Activated B cell treated with CpG ODN at 0.5 μM for 24 hours (primary cell): ENCODE data around the gene NUP85. TPM values are rescaled to one million over a fixed set of nuclear protein-coding genes. Genes with fewer than 3 reads are reported as not detected.
A peak's percentile ranks its signal among the peaks of the same experiment; 100 is the strongest.

Experiments used
- ATAC-seq: fragments of 200-7000 bp; cut with Tn5 transposase; one replicate; pipeline ENCODE4 v1.10.0; 2021; ENCODE audit warnings: low read depth, mild to moderate bottlenecking, moderate library complexity
- CTCF ChIA-PET: fragments of 350-600 bp; sonication (Branson Sonifier 250); formaldehyde crosslinking; loops from one replicate; lab custom pipeline; 2021; ENCODE audit warnings: antibody characterized with exemption; lab: Charles Lee
- POLR2A ChIA-PET: fragments of 350-600 bp; sonication (Branson Sonifier 250); formaldehyde crosslinking; loops from one replicate; lab custom pipeline; 2021; ENCODE audit warnings: antibody characterized with exemption; lab: Charles Lee
- DNase-seq: peaks from one replicate; pipeline ENCODE4 v3.0.0; 2022
- H3K27ac Mint-ChIP-seq: one replicate; pipeline ENCODE4 v1.8.0; 2020; ENCODE audit warnings: mixed read lengths
- H3K27me3 Mint-ChIP-seq: one replicate; pipeline ENCODE4 v1.8.0; 2021; ENCODE audit warnings: mixed read lengths
- H3K36me3 Mint-ChIP-seq: one replicate; pipeline ENCODE4 v1.8.0; 2021; ENCODE audit warnings: low read depth, mixed read lengths
- H3K4me1 Mint-ChIP-seq: one replicate; pipeline ENCODE4 v1.8.0; 2021; ENCODE audit warnings: mixed read lengths
- H3K4me3 Mint-ChIP-seq: one replicate; pipeline ENCODE4 v1.8.0; 2020; ENCODE audit warnings: mild to moderate bottlenecking, mixed read lengths
- H3K9me3 Mint-ChIP-seq: one replicate; pipeline ENCODE4 v1.8.0; 2020; ENCODE audit warnings: mixed read lengths
- CTCF ChIP-seq: fragments of 200-600 bp; IDR thresholded peaks from one replicate; pipeline ENCODE4 v1.8.0; 2022; ENCODE audit warnings: antibody characterized with exemption, mild to moderate bottlenecking
- intact Hi-C: fragments of 100-400 bp; cut with micrococcal nuclease; formaldehyde crosslinking; loops from one replicate; pipeline ENCODE4 v1.15.1; 2024
- total RNA-seq: library from RNA; stranded (reverse); gene quantifications from 2 replicates; pipeline ENCODE4 v1.2.3, GENCODE V29; 2022

Gene NUP85
- total RNA-seq, 1 donor from 2014 or later = 103 TPM

- CTCF ChIA-PET = interaction anchor here (1.1 kb wide), 1 partner anchor 18 kb away, joined by 7 read pairs; no protein-coding TSS in a partner anchor
- DNase-seq (no peak), ATAC-seq (no peak)
- Mint-ChIP-seq H3K9me3 (no peaks in the 10 kb centered on the region), H3K36me3 (peaks cover 17% of the 10 kb centered on the region), H3K27ac (peak overlapping the region; percentile 97), H3K4me3 (peak overlapping the region; percentile 86), H3K4me1 (peaks cover 37% of the 10 kb centered on the region), H3K27me3 (no peaks in the 10 kb centered on the region)
- POLR2A ChIA-PET = interaction anchor here (0.6 to 2.9 kb wide), 12 partner anchors 10 to 201 kb away, joined by 3 to 19 read pairs (median 8); partner anchors contain the start of genes ARMC7, MRPL58, NT5C and SLC25A19
- intact Hi-C loops = loop anchor here (1.0 to 10.0 kb wide), 11 partner anchors 21 to 673 kb away; partner anchors contain the start of genes ATP5PD, GGA3, GRB2 and HID1
- no peak for TF ChIP-seq CTCF
Observed at GRCh38 chr17:75183999-75184884, 21.2 kb upstream of the NUP85 start.

GRCh38 chr17:75188614-75189013, 16.9 kb upstream of the NUP85 start:
- no peak for ATAC-seq
- Mint-ChIP-seq H3K36me3 (no peaks in the 10 kb centered on the region), H3K9me3 (no peaks in the 10 kb centered on the region), H3K27ac (no peak overlapping the region), H3K4me3 (no peak overlapping the region), H3K4me1 (peaks cover 10% of the 10 kb centered on the region), H3K27me3 (no peaks in the 10 kb centered on the region)
- ChIA-PET CTCF (interaction anchor here (0.7 to 1.9 kb wide), 3 partner anchors 13 to 74 kb away, joined by 3 to 7 read pairs (median 3); partner anchors contain the start of gene GGA3), POLR2A (no interaction called here)
- DNase-seq = no peak
- no peak for TF ChIP-seq CTCF
- intact Hi-C loops = loop anchor here (10.0 kb wide), 1 partner anchor 216 kb away; the partner anchor contains the start of gene GRB2

- no peak for TF ChIP-seq CTCF
- ATAC-seq (no peak), DNase-seq (no peak)
- Mint-ChIP-seq H3K4me3 (no peak overlapping the region), H3K27me3 (no peaks in the 10 kb centered on the region), H3K36me3 (no peaks in the 10 kb centered on the region), H3K27ac (no peak overlapping the region), H3K9me3 (no peaks in the 10 kb centered on the region), H3K4me1 (no peaks in the 10 kb centered on the region)
- intact Hi-C loops = no loop called here
- POLR2A ChIA-PET = interaction anchor here (0.6 to 1.8 kb wide), 2 partner anchors 10 to 60 kb away, joined by 4 to 8 read pairs; partner anchors contain the start of gene NT5C
- CTCF ChIA-PET = interaction anchor here (1.3 kb wide), 1 partner anchor 10 kb away, joined by 4 read pairs; no protein-coding TSS in a partner anchor
Observed at GRCh38 chr17:75191584-75191983, 13.9 kb upstream of the NUP85 start.

- ATAC-seq (no peak), DNase-seq (no peak)
- no peaks in the 10 kb centered on the region for H3K36me3 Mint-ChIP-seq
- no peak for TF ChIP-seq CTCF
- H3K4me1 Mint-ChIP-seq = no peaks in the 10 kb centered on the region
- no peak overlapping the region for H3K4me3 Mint-ChIP-seq
- no peak overlapping the region for H3K27ac Mint-ChIP-seq
- ChIA-PET CTCF (no interaction called here), POLR2A (no interaction called here)
- no peaks in the 10 kb centered on the region for H3K9me3 Mint-ChIP-seq
- intact Hi-C loops = no loop called here
- H3K27me3 Mint-ChIP-seq = no peaks in the 10 kb centered on the region
Observed at GRCh38 chr17:75194879-75195278, 10.6 kb upstream of the NUP85 start.
